Stimulated activated CD4-positive, alpha-beta T cell treated with anti-CD3 and anti-CD28 coated beads, Interleukin-1b, Interleukin-23, amount 100 ng/mL, for 24 hours (primary cell): ENCODE data around the gene CYB5B.

Experiments
- DNase-seq, 4 experiments: peaks; one replicate each; pipeline ENCODE4 v3.0.0-alpha.2; 2020; ENCODE audit warnings: low read depth in 4 of 4, low spot score in 1 of 4

CYB5B gene

DNA sequence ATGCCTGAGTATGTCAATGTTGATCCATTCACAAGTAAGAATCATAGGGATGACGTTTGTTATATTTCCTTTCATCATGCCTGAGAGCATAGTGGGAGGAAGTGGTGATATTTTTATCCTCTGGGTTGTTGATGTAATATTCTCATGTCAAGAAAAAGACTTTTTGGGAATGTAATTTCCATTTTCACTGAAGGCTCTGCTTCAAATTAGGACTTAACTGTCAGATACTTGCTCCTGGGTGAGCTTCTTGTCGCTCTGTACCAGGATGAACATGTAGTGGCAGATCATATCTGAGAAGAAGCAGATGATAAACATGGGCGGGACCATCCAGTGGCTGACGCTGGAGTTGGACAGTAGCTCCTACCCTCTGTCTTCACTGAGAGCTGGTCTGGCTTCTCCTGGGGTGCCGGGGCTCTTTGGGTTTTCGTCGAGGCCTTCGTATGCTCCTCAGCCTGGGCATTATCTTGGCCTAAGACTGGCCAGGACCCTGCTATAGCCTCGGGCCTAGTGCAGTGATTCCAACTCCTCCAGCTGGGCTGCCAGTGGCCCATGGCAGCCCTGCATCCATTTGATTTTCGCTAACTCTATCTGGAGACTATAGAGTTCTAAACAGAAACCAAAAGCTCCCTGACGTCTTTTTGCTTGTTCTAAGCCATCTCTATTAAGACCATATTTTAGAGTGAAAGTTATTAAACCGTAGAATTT lies 19.7 kb downstream of the CYB5B start:
- no peak for DNase-seq

DNA sequence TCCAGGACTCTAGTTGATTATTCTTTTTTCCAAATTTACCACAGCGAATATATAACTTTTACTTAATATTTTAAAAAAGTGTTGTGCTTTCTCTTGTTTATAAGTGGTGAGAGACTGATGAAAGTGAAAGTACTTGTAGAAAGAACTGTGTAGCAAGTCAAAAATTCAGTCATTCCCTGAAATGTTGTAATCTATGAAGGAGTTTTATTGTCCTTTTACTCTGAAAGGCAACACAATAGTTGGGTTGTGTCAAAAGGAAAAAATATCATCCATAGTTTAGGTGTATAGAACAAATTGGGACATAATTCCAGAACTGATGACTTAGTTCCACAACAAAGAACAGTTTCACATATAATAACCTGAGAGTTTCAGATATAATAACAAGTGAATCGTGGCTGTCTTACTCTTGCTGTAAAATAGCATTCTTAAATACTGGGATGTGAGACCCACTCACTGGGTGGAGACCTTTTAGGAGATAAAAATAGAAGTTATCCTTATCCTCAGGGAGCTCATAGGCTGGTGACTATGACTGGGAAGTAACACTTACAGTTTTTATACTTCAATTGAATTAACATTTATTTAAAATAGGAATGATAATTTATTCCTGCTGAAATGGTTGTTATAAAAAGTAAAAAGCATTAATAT lies 20.6 kb downstream of the CYB5B start:
- no peak for DNase-seq

DNA sequence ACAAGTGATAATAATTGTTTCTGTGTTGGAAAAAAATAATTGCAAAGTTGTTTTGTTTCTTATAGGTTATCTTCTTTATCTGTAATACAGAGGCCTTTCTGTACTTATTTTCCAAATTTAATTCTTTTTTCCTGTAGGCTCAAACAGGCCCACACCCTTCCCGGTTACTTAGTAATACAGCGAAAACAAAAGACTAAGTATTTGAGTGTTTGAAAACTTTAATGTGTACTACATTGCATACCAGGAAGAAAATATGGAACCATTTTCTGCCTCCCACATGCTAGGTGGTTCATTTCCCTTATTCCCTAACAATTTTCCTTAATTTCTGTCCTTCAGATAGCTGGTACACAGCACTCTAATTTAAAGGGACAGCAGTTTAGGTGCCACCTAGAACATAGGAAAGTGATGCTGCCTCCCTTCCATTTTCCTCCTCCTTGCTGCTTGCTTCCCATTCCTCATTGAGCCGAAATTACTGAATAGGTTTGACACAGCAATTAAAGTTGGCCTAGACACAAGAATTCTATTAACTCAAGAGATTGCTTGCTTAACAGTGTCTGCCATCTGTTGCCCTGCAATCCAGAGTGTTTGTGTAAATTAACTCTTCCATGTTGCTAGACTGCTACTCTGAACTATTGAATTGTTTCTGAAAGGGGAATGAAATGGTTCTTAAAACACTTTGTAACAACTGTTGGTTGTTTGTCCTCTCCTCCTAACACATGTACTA lies 24.2 kb downstream of the CYB5B start:
- DNase-seq = no peak

DNA sequence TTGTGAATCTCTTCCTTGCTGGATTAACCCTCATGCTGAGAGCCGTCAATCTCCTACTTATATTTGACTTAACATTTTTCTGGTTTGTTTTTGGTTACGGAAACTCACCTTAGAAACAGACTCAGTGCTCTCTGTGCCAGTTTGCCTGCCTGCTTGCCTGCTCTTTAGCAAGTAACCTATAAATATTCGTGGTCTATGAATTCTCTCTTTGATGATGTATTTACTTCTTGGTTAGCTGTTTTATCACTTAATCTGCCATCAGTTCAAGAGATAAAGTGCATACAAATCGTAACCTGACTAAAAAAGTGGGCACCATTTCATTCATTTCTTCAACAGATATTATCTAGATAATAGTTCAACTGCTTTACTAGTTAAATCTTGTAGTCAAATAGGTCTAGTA lies 26.7 kb downstream of the CYB5B start:
- no peak for DNase-seq

DNA sequence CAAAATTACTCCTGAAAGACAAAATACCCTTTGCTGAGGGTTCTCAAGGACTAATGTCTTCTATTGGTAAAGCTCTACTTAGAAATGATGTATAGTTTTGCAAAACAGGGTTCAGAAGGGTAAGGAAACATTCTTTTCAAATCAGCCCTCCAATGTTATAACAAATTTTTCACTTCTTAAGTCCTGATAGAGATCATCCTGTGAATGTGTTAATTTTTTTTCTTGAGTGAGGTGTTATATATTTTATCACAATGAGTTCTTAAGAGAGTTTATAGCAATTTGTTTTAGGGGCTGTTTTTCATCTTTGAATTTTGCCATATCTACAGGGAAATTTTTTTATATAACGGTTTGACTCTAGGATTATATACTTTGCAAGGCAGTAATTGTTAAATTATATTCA lies 29.5 kb downstream of the CYB5B start:
- DNase-seq = no peak

DNA sequence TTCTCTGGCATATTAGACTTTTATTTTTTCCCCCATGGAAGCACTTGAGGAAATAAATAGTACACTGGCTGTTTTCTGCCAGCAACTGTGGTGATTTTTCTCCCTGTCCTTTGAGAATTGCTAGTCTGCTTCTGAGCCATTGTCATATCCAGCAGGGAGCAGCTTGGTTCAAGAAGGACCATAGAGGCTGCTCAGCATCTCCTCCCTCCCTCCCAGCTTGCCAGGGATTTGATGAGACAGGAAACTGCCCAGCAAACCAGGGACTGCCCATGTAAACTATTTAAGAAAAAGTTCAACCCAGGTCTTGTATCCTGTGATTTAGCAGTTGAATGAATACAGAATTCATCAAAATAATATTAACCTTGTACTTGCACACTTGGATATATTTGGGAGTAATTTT lies 39.5 kb downstream of the CYB5B start:
- no peak for DNase-seq

DNA sequence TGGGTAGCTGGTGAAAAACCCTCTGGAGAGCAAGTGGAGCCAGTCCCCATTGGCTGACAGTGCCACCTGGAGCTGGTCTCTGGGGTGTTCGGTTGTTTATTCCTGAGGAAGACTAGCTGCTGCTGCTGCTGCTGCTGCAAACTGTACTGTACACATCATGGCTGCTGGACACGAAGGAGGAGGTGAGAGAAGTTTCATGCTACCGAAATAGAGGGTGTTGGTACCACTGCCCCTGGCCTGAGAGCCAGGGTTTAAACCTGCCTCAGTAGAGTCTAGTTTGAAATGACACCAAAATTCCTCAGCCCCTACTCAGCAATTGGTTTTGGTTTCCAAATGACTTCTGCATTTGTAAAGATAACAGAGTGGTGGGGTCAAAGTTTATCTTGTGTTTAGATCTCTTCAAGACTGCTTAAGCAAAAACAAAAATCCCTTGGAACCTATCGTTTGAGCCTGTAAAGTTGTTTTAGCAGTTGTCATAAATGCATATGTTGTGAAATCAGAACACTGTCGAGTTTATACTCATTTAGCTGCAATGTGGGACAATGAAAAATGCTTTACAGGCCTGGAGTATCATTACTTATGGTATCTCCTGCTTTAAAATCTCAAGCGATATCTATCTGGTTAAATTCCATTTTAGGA lies 40.8 kb downstream of the CYB5B start:
- DNase-seq = no peak

DNA sequence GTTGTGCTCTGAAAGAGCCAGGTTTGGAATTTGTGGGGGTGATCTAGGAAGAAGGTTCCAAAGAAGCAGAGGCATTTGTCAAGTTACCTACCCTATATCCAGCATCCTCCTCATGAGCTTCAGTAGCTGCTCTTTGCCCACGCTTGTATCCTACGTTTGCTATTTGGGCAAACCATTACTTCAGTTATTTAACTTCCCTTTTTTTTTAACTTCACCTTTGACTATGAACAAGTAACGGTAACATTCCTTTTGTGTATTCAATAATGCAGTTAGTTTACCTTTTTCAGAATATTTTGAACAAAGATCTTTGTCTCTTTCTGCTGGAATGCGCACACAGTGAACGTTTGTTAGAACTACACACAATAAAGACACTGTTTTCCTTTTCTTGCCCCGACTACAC lies 41.5 kb downstream of the CYB5B start:
- no peak for DNase-seq

DNA sequence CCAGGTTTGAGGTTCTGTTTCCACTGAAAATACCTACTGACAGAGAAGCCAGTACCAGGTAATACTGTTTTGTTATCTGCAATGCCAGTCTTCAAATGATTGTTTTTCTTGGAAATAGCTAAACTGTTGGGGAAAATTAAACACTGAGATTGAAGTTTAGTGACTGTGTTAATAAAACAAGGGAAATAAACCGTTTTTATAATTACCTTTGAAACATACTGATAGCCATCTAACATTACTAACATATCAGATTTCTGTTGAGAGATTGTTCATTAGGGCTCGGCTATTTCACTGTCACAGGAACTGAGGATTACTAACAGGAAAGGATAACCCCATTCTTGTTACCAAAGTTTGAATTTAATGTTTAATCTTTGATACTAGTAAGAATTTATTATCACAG lies 42.1 kb downstream of the CYB5B start:
- DNase-seq = no peak

DNA sequence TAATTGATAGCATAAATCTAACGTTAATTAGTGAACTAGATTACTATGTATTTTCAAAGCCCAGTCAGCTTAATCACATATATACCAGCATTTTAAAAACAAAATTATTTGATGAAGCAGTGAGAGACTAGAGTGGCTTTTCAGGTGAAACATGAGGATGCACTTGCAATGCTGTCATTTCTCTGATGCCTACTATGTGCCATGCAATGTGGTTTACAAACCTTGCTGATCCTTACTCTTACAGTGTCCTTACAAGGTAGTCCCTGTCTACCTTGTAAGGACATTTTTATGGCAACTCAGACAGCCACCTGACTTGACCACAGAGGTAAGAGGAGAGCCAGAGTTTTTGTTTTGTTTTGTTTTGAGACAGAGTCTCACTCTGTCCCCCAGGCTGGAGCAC lies 42.7 kb downstream of the CYB5B start:
- no peak for DNase-seq

DNA sequence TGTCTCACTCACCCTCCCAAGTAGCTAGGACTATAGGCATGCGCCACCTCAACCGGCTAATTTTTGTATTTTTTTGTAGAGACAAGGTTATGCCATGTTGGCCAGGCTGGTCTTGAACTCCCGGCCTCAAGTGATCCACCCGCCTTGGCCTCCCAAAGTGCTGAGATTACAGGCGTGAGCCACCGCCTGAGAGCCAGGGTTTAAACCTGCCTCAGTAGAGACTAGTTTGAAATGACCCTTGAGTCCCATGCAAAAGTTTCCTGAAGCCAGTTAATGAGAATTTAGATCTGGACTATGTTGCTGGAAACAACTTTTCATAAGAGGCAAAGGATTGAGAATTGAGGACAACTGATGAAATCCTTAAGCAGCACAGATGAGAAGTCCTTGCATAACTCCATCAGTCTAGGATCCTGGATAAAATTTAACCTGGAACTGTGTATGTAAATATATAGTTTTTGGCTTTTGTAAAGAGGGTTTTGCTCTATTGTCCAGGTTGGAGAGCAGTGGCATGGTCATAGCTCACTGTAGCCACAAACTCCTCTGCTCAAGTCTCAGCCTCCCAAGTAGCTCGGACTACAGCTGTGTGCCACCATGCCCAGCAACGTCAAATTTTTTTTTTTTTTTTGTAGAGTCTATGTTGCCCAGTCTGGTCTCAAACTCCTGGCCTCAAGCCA lies 43.2 kb downstream of the CYB5B start:
- no peak for DNase-seq

DNA sequence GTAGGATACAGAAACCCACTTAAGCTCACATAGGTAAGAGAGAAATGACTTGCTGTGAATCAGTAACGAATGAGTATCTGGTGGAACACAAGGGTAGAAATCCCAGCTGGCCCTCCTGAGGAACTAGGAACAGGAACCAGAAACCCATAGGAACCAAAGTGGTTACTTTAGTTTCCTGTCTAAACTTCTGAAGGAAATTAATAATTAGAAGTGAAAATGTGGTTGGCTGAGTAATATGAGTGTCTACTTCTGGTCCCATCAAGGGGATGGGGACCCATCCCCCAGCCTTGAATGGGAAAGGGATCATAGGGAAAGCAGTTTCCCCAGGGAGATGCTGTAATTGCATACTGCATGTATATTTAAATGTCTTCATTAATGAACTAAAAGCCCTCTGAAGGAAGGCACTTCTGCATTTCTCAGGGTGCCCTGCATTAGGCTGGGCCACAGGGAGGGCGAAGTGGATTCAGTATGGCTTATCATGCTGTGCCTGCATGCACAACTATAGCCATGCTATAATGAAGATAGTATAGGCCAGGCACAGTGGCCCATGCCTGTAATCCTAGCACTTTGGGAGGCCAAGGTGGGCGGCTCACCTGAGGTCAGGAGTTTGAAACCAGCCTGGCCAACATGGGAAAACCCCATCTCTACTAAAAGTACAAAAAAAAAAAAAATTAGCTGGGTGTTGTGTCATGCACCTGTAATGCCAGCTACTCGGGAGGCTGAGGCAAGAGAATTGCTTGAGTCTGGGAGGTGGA lies 45.6 kb downstream of the CYB5B start:
- no peak for DNase-seq

DNA sequence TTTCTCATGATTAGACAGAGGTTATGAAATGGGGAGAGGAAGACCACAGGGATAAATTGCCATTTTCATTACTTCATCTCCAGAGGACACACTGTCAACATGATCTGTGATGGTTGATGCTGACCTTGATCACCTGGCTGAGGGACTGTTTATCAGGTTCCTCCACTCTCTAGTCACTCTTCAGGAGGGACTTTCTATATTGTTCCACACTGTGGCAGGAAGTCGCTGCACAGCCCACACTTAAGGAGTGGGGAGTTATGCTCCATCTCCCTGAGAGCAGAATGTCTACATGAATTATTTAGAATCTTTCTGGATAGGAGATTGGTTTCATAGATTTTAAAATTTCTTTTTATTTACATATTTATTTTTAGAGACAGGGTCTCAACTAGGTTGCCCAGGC lies 46.7 kb downstream of the CYB5B start:
- DNase-seq = no peak

DNA sequence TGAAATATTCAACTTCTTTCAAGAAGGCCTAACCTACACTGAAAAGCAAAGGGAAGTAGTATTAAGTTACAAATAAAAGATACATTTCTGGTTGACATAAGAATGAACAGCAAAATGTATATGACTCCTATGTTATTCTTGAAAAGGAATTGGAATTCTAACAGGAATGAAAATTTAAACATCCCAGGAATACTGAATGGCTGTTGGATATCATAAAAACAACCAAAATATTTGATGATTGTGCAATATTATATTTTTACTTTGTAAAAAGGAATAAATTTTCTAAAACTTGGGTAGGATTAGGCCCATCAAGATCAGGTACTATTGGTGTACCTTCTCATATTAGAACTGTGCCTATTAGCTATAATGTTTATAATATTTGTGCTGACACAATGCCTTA lies 50.0 kb downstream of the CYB5B start:
- no peak for DNase-seq

DNA sequence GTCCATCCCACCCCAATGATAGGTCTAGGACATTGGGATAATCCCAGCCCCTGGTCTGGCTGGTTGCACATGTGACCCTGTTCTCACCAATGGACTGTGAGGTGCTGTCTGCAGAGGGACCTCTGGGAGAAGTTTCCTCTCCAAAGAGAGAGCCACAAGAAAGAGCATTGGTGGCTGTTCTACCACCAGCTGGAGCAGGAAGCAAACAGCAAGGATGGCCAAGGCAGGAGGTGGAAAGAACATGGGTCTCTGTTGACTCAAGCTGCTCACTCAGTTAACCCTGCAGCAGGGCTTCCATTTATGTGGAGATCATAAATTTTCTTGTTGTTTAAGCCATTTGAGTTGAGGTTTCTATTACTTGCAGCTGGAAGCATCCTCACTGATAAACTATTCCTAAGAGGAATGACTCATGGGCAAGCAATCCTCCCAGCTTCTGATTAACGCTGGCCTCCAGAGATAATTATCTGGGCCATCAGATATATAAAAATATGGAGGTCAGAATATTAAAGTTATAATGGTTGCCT lies 52.6 kb downstream of the CYB5B start:
- DNase-seq = no peak

DNA sequence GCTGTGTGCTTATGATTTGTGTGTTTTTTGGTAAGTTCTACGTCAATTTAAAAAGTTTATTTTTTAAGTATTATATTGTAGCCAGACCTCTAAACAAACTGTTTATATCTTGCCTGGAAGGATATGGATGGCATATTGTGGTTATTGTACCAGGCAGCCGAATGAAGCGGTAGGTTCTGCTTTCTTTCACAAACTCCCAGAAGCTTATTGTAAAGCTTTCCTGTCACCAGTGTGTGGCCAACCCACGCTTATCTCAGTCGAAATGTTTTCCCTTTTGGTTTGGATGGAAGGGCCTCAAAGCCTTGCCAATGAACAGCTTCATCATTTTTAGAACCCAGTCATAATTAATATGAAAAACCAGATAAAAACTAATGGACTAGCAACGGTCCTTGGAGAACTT lies 53.1 kb downstream of the CYB5B start:
- no peak for DNase-seq

DNA sequence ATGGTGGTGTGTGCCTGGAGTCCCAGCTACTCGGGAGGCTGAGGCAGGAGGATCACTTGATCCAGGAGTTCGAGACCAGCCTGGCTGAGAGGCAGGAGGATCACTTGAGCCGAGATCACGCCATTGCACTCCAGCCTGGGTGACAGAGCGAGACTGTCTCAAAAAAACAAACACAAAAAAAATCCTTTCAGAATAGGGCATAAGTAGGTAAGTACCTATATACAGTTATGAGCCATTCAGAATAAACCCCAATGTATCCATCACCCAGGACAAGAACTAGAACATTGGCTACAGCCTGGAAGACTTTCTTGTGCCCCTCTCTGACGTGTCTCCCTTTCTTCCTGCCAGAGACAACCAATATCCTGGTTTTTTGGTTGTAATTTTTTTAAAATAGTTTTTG lies 54.3 kb downstream of the CYB5B start:
- DNase-seq = no peak

DNA sequence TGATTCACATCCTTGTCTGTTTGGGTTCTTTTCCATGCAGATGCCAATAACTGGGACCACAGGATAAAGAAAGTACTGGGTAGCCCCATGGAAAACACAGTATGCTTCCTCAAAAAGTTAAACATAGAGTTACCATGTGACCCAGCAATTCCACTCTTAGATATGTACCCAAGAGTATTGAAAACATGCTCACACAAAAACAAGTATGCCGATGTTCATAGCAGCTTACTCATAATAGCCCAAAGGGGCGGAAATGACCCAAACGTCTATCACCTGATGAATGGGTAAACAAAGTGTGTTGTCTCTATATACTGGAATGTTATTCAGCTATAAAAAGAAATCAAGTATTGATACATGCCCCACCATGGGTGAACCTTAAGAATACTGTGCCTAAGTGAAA lies 55.4 kb downstream of the CYB5B start:
- DNase-seq = no peak

DNA sequence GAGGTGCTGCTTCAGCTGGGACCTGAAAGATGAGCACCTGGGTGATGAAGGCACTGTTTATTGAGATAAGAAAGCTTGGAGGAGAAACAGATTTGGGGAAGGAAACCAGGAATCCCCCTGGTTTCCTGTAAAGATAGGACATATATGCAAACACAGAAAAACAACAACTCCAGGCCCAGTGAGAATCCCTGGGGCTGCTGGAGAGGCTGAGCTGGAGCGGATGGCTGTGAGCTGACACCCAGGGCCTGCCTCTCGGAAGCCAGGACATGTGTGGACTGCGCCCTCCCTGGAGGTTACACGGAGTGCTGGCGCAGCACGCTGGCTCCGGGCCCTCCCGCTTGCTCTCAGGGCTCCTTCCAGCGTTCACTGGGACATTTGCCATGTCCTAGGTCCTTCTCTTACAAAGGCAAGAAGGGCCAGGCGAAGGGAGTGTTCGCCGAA lies 57.5 kb downstream of the CYB5B start:
- no peak for DNase-seq

DNA sequence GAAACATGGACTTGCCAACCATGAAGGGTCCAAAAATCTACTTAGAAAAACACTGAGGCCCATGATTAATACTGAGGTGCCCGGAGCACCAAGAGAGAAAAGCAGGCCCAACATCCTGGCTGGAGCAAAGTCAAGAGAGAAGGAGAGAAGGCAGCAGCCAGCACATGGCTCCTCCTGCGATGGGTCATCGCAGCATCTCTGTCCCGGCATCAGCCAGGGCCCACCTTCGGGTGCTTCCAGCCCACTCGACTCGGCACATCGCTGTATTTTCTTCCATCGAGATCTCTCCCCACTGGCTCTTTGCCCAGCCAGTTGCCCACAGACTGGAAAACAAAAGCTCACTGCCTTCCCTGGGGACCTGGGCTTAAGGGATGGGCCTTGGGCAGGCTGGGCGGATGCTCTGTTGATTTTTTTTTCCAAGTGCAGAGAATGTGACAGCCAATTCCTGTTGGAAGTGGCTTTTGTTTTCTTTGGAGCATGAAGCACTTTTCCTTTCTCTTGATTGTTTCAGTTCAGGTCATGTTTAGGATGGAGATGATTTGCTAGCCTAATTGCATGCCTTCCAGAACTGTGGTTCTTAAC lies 58.1 kb downstream of the CYB5B start:
- no peak for DNase-seq
